ENCODE results near the gene NHLRC2.

NHLRC2 gene

DNA sequence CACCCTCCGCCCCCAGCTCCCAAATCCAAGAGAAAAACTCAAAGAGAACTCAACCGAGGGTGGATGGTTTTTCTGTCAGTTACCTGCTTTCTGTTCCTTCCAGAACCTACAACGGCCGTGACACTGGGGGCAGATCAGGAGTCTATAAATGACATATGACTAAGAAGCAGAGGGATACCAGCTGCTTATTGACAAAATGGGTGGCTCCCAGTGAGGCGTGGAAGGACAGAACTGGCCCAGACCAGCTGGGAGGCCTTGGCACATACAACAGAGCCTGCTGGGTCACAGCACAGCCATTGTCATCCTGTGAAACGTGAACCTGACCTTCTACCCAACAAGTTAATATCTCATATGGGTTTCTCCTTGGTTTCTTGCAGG lies 104.9 kb downstream of the NHLRC2 start:
- Histone ChIP-seq H2AFZ (ENCODE audit: insufficient read depth, low read length, poor library complexity) (no peak overlapping the region), H4K8ac (ENCODE audit: low read depth, low read length) (no peak overlapping the region), H4K12ac (ENCODE audit: low read depth, low read length) (no peak overlapping the region), H3K9ac (ENCODE audit: low read length) (no peak overlapping the region), H3K4ac (ENCODE audit: low read depth, low read length) (no peak overlapping the region), H2BK120ac (ENCODE audit: insufficient read depth, low read length, poor library complexity) (peak overlapping the region; percentile 55), H3K4me2 (ENCODE audit: low read length) (no peak overlapping the region), H4K91ac (ENCODE audit: low read depth, low read length) (peak overlapping the region; percentile 17), H3K14ac (ENCODE audit: low read length) (no peak overlapping the region), H3K36me3 (ENCODE audit: control insufficient read depth in 1 of 2, insufficient read depth in 2 of 2, low read length in 2 of 2) (no peaks in the 10 kb centered on the region), H3K4me1 (ENCODE audit: control insufficient read depth in 1 of 2, insufficient read depth in 2 of 2, low read length in 2 of 2) (peaks cover 18 to 30% of the 10 kb centered on the region in 2 experiments), H2BK12ac (ENCODE audit: low read length) (peak overlapping the region; percentile 85), H3K4me3 (ENCODE audit: low read depth, low read length) (no peak overlapping the region), H3K23ac (ENCODE audit: low read length) (no peak overlapping the region), H3K79me1 (ENCODE audit: low read length) (peaks cover 13% of the 10 kb centered on the region), H3K79me2 (ENCODE audit: control insufficient read depth, insufficient read depth, low read length, poor library complexity) (no peaks in the 10 kb centered on the region), H3K27ac (ENCODE audit: low read depth, low read length) (peak overlapping the region; percentile 32), H3K27me3 (ENCODE audit: insufficient read depth, low read length) (no peaks in the 10 kb centered on the region), H2AK5ac (ENCODE audit: low read length) (peak overlapping the region; percentile 74), H2BK5ac (ENCODE audit: low read depth, low read length, poor library complexity) (peak overlapping the region; percentile 4), H3K9me3 (ENCODE audit: insufficient read depth, low read depth, low read length) (no peaks in the 10 kb centered on the region), H3K18ac (ENCODE audit: low read length) (no peak overlapping the region)
- DNase-seq = no peak
- WGBS (ENCODE audit: extremely low coverage, insufficient coverage, insufficient read length) = no CpG with 5 or more reads among the region's 6 CpGs

DNA sequence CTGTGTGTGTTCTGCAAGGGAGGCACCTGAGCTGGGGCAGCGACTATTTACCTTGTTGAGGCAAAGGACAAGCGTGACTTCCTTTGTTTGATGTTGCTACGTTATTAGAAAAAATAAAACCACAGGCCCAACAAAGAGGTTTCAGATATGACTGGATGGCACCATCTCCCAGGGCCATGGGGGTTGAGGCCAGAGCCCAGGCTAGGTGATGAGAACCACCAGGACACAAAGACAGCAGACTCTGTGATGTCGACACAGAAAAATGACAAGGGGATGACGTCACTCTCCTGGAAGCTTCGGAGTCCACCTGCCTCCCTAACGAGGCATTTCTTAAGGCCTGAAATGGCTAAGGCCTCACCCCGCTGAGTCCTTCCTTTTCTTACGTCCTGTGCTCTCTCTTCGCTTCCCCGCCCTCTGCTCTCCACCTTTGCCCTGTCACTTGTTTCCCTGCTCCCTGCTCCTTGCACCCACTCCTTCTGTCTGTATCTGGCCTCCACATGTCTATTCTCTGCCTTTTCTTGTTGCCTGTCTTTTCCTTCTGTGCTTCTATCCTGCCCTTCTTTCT lies 106.2 kb downstream of the NHLRC2 start:
- H3K9ac ChIP-seq (ENCODE audit: low read length) = no peak overlapping the region
- no peak overlapping the region for H3K23ac ChIP-seq (ENCODE audit: low read length)
- no peak overlapping the region for H3K4me2 ChIP-seq (ENCODE audit: low read length)
- peak overlapping the region; percentile 29 for H2BK120ac ChIP-seq (ENCODE audit: insufficient read depth, low read length, poor library complexity)
- no peak overlapping the region for H4K12ac ChIP-seq (ENCODE audit: low read depth, low read length)
- H2AFZ ChIP-seq (ENCODE audit: insufficient read depth, low read length, poor library complexity) = no peak overlapping the region
- peak overlapping the region; percentile 5 for H3K18ac ChIP-seq (ENCODE audit: low read length)
- no CpG with 5 or more reads among the region's 11 CpGs for WGBS (ENCODE audit: extremely low coverage, insufficient coverage, insufficient read length)
- no peaks in the 10 kb centered on the region for H3K36me3 ChIP-seq (ENCODE audit: control insufficient read depth in 1 of 2, insufficient read depth in 2 of 2, low read length in 2 of 2)
- H3K79me2 ChIP-seq (ENCODE audit: control insufficient read depth, insufficient read depth, low read length, poor library complexity) = no peaks in the 10 kb centered on the region
- peak overlapping the region; percentile 41 for H3K14ac ChIP-seq (ENCODE audit: low read length)
- no peak overlapping the region for H3K4ac ChIP-seq (ENCODE audit: low read depth, low read length)
- DNase-seq = peak; percentile 93 to 98
- H3K27ac ChIP-seq (ENCODE audit: low read depth, low read length) = no peak overlapping the region
- H3K4me3 ChIP-seq (ENCODE audit: low read depth, low read length) = no peak overlapping the region
- H3K79me1 ChIP-seq (ENCODE audit: low read length) = peaks cover 13% of the 10 kb centered on the region
- H2BK5ac ChIP-seq (ENCODE audit: low read depth, low read length, poor library complexity) = no peak overlapping the region
- no peaks in the 10 kb centered on the region for H3K9me3 ChIP-seq (ENCODE audit: insufficient read depth, low read depth, low read length)
- H3K4me1 ChIP-seq (ENCODE audit: control insufficient read depth in 1 of 2, insufficient read depth in 2 of 2, low read length in 2 of 2) = peaks cover 18 to 30% of the 10 kb centered on the region in 2 experiments
- no peak overlapping the region for H2AK5ac ChIP-seq (ENCODE audit: low read length)
- H4K8ac ChIP-seq (ENCODE audit: low read depth, low read length) = no peak overlapping the region
- H3K27me3 ChIP-seq (ENCODE audit: insufficient read depth, low read length) = no peaks in the 10 kb centered on the region
- H2BK12ac ChIP-seq (ENCODE audit: low read length) = peak overlapping the region; percentile 62
- H4K91ac ChIP-seq (ENCODE audit: low read depth, low read length) = peak overlapping the region; percentile 44

DNA sequence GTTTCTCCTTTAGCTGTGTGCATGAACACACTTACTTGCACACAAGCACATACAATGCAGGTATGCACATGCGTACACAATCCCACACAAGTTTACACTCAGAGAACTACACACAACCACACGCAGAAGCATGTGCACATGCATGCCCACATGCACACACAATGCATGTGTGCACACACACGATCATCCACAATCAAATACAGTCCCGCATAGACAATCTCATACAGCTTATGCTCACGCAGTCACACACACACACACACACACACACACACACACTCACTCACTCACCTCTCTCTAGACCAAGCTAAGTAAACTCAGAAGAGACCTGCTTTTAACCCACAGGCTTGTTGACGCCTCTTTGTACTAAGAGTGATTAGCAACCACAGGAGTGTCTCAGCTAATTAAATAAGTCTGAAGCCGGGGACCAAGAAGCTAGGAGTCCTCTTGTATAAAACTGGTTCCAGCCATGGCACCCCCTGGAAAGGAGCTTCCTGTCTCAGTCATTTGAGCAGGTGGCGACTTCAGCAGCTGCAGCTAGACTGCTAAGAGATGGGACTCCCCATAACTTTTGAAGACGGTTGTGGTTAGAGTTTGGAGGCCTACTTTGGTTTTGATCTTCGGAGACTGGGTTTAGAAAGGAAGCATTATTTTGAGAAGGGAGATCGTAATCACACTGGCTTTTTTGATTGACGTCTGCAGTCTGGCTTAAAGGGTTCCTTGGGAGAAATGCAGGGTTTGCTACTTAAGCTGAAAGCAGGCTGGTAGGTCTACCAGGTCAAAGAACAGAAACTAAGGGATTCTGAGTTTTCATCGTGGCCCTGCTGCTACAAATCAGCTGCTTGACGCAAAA lies 106.9 kb downstream of the NHLRC2 start:
- Histone ChIP-seq H3K23ac (ENCODE audit: low read length) (no peak overlapping the region), H3K18ac (ENCODE audit: low read length) (no peak overlapping the region), H3K79me1 (ENCODE audit: low read length) (peaks cover 13% of the 10 kb centered on the region), H3K36me3 (ENCODE audit: control insufficient read depth in 1 of 2, insufficient read depth in 2 of 2, low read length in 2 of 2) (no peaks in the 10 kb centered on the region), H2AK5ac (ENCODE audit: low read length) (no peak overlapping the region), H2BK5ac (ENCODE audit: low read depth, low read length, poor library complexity) (no peak overlapping the region), H4K91ac (ENCODE audit: low read depth, low read length) (no peak overlapping the region), H3K14ac (ENCODE audit: low read length) (no peak overlapping the region), H2BK120ac (ENCODE audit: insufficient read depth, low read length, poor library complexity) (no peak overlapping the region), H3K27ac (ENCODE audit: low read depth, low read length) (no peak overlapping the region), H3K4ac (ENCODE audit: low read depth, low read length) (no peak overlapping the region), H2BK12ac (ENCODE audit: low read length) (no peak overlapping the region), H3K4me1 (ENCODE audit: control insufficient read depth in 1 of 2, insufficient read depth in 2 of 2, low read length in 2 of 2) (peaks cover 18 to 30% of the 10 kb centered on the region in 2 experiments), H4K8ac (ENCODE audit: low read depth, low read length) (no peak overlapping the region), H4K12ac (ENCODE audit: low read depth, low read length) (no peak overlapping the region), H3K9ac (ENCODE audit: low read length) (no peak overlapping the region), H3K4me2 (ENCODE audit: low read length) (no peak overlapping the region), H3K79me2 (ENCODE audit: control insufficient read depth, insufficient read depth, low read length, poor library complexity) (no peaks in the 10 kb centered on the region), H3K9me3 (ENCODE audit: insufficient read depth, low read depth, low read length) (no peaks in the 10 kb centered on the region), H2AFZ (ENCODE audit: insufficient read depth, low read length, poor library complexity) (no peak overlapping the region), H3K27me3 (ENCODE audit: insufficient read depth, low read length) (no peaks in the 10 kb centered on the region), H3K4me3 (ENCODE audit: low read depth, low read length) (no peak overlapping the region)
- no peak for DNase-seq
- WGBS (ENCODE audit: extremely low coverage, insufficient coverage, insufficient read length) = no CpG with 5 or more reads among the region's 14 CpGs

DNA sequence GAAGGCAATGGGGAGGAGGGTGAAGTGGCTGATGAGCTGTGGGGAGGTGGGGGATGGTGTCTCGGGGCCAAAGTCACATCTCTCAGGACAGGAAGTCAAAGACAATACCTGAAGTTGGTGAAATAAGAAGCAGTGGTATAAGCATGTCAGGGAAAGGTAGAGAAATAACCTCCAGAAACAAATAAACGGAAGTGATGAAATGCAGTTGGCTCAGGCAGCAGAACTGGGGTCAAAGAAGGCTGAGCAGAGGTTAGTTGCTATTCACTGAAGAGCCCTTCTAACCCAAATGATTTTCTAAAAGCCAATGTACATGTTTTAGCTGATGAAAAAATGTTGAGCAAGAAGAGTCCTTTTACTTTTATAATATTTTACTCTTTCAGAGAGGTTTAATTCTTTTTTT lies 110.6 kb downstream of the NHLRC2 start:
- Histone ChIP-seq H4K91ac (ENCODE audit: low read depth, low read length) (no peak overlapping the region), H2BK120ac (ENCODE audit: insufficient read depth, low read length, poor library complexity) (no peak overlapping the region), H2AFZ (ENCODE audit: insufficient read depth, low read length, poor library complexity) (peak overlapping the region; percentile 25), H3K79me2 (ENCODE audit: control insufficient read depth, insufficient read depth, low read length, poor library complexity) (no peaks in the 10 kb centered on the region), H4K12ac (ENCODE audit: low read depth, low read length) (no peak overlapping the region), H3K27me3 (ENCODE audit: insufficient read depth, low read length) (no peaks in the 10 kb centered on the region), H3K4ac (ENCODE audit: low read depth, low read length) (no peak overlapping the region), H2BK12ac (ENCODE audit: low read length) (no peak overlapping the region), H3K23ac (ENCODE audit: low read length) (no peak overlapping the region), H3K4me3 (ENCODE audit: low read depth, low read length) (no peak overlapping the region), H3K36me3 (ENCODE audit: control insufficient read depth in 1 of 2, insufficient read depth in 2 of 2, low read length in 2 of 2) (no peaks in the 10 kb centered on the region), H3K18ac (ENCODE audit: low read length) (no peak overlapping the region), H3K4me1 (ENCODE audit: control insufficient read depth in 1 of 2, insufficient read depth in 2 of 2, low read length in 2 of 2) (peaks cover 5 to 12% of the 10 kb centered on the region in 2 experiments), H3K9ac (ENCODE audit: low read length) (no peak overlapping the region), H2BK5ac (ENCODE audit: low read depth, low read length, poor library complexity) (no peak overlapping the region), H3K27ac (ENCODE audit: low read depth, low read length) (no peak overlapping the region), H3K79me1 (ENCODE audit: low read length) (peaks cover 4% of the 10 kb centered on the region), H2AK5ac (ENCODE audit: low read length) (no peak overlapping the region), H3K4me2 (ENCODE audit: low read length) (no peak overlapping the region), H4K8ac (ENCODE audit: low read depth, low read length) (no peak overlapping the region), H3K14ac (ENCODE audit: low read length) (no peak overlapping the region), H3K9me3 (ENCODE audit: insufficient read depth, low read depth, low read length) (no peaks in the 10 kb centered on the region)
- no peak for DNase-seq
- no CpG with 5 or more reads among the region's 2 CpGs for WGBS (ENCODE audit: extremely low coverage, insufficient coverage, insufficient read length)

Data from trophoblast cell (in vitro differentiated cells and primary cell).